ENCODE data around the gene THBS2. TPM values are rescaled to one million over a fixed set of nuclear protein-coding genes. Genes with fewer than 3 reads are reported as not detected.

THBS2 gene
- total and polyA plus RNA-seq, 2 of the 8 experiments (the other 6 are each of a cell fraction or from before 2014, with no cell fraction given): 11.0 to 22.5 TPM

- Histone ChIP-seq H2AK5ac (ENCODE audit: low read depth, low read length) (0 out of 2 replicates have a peak overlapping the region, but pooled peaks have one; percentile 49), H3K9me3 (ENCODE audit: insufficient read depth in 2 of 2, low read depth in 1 of 2, low read length in 1 of 2) (no peaks in the 10 kb centered on the region), H3K79me2 (ENCODE audit: control insufficient read depth in 1 of 2, insufficient read depth in 2 of 2, low read length in 2 of 2) (no peaks in the 10 kb centered on the region)
Measured at GRCh38 chr6:169233181-169233580, 20.5 kb downstream of the THBS2 start.

More at GRCh38 chr6:169233181-169233580, 20.5 kb downstream of the THBS2 start:
- peaks cover 21% of the 10 kb centered on the region; the same call in 1 of the 2 replicates for H3K23me2 ChIP-seq (ENCODE audit: low read depth, low read length)
- TF ChIP-seq CBX8 (IDR thresholded peaks at IDR 0.05; ENCODE audit: borderline replicate concordance, low read depth, low read length): no peak
- TF ChIP-seq CHD2 (IDR thresholded peaks at IDR 0.05; ENCODE audit: low read length): no peak
- TF ChIP-seq SIN3A (conservative IDR thresholded peaks at IDR 0.05 in 1 of 2, IDR thresholded peaks at IDR 0.05 in 1 of 2; ENCODE audit: low read depth in 1 of 2, low read length in 2 of 2): no peak
- TF ChIP-seq SP1 (IDR thresholded peaks at IDR 0.05; ENCODE audit: low read depth, low read length): no peak
- H4K5ac ChIP-seq (ENCODE audit: insufficient read length, low read depth, low read length): no peak overlapping the region
- peaks cover 0 to 3% of the 10 kb centered on the region in 2 experiments for H4K20me1 ChIP-seq (replicated peaks in 1 of 2; ENCODE audit: control insufficient read depth in 1 of 2, insufficient read depth in 2 of 2, low read length in 2 of 2)
- no peak overlapping the region for H3K4me3 ChIP-seq (ENCODE audit: extremely low read depth in 1 of 4, insufficient read depth in 2 of 4, low read depth in 3 of 4, low read length in 4 of 4)
- no peak overlapping the region for H3K18ac ChIP-seq (ENCODE audit: extremely low read depth, low read length)
- no peak overlapping the region for H2BK120ac ChIP-seq (replicated peaks; ENCODE audit: low read depth, low read length)
- H3K9ac ChIP-seq (replicated peaks in 1 of 4; ENCODE audit: extremely low read depth in 1 of 4, low read depth in 3 of 4, low read length in 3 of 4): no peak overlapping the region
- WGBS, 2 experiments (ENCODE audit: extremely low coverage in 1 of 2, insufficient coverage in 1 of 2, insufficient read length in 1 of 2, insufficient replicate concordance in 2 of 2, low coverage in 1 of 2, low lambda C conversion rate in 2 of 2, missing lambda C conversion rate in 1 of 2): 84% methylated on average over 13 of the region's 13 CpGs; no CpG with 5 or more reads in 1 of the 2 experiments
- no peak overlapping the region for H2BK20ac ChIP-seq (ENCODE audit: low read length)
- H3K56ac ChIP-seq (replicated peaks; ENCODE audit: insufficient read length, low read depth, low read length): no peak overlapping the region
- CTCF ChIA-PET (ENCODE audit: partially characterized antibody): no interaction called here
- H3K36me3 ChIP-seq (ENCODE audit: control insufficient read depth in 2 of 4, insufficient read depth in 4 of 4, low read length in 3 of 4): peaks cover 0 to 20% (median under 1%) of the 10 kb centered on the region in 4 experiments; a peak in 3 of 8 replicates
- no peak overlapping the region for H4K8ac ChIP-seq (ENCODE audit: extremely low read depth, insufficient read depth, low read length)
- H2BK5ac ChIP-seq (ENCODE audit: low read depth, low read length): peak overlapping the region; percentile 56; the same call in 1 of the 2 replicates
- no peak overlapping the region for H3K27ac ChIP-seq (ENCODE audit: low read depth, low read length)
- POLR2A ChIA-PET (ENCODE audit: partially characterized antibody): no interaction called here
- DNase-seq (ENCODE audit: low read depth in 1 of 2, low spot score in 2 of 2) (no peak), FAIRE-seq (no peak)
- peak overlapping the region; percentile 87; the same call in 1 of the 2 replicates for H2BK12ac ChIP-seq (ENCODE audit: low read depth, low read length)
- H2BK15ac ChIP-seq (ENCODE audit: low read length): no peak overlapping the region
- H3K23ac ChIP-seq (ENCODE audit: insufficient read length): no peak overlapping the region
- no peak overlapping the region for H4K91ac ChIP-seq (replicated peaks; ENCODE audit: insufficient read length, low read length)
- H3K4ac ChIP-seq (replicated peaks; ENCODE audit: insufficient read length, low read depth, low read length): no peak overlapping the region
- H3K4me2 ChIP-seq (ENCODE audit: insufficient read depth in 1 of 2, low read depth in 2 of 2, low read length in 2 of 2): no peak overlapping the region
- H3K4me1 ChIP-seq (replicated peaks in 1 of 4; ENCODE audit: control insufficient read depth in 3 of 4, insufficient read depth in 4 of 4, low read length in 3 of 4): no peaks in the 10 kb centered on the region; a peak in 1 of 7 replicates
- H2AFZ ChIP-seq (ENCODE audit: low read length): no peak overlapping the region
- no peaks in the 10 kb centered on the region for H3K79me1 ChIP-seq (ENCODE audit: low read depth, low read length)
- no peaks in the 10 kb centered on the region for H3K27me3 ChIP-seq (replicated peaks in 1 of 4; ENCODE audit: control insufficient read depth in 3 of 4, extremely low read depth in 1 of 4, insufficient read depth in 3 of 4, low read length in 3 of 4)
- H3K14ac ChIP-seq (ENCODE audit: insufficient read length): no peak overlapping the region

All from H1 (cell line).